PC-9 (cell line): ENCODE measurements around the gene RSL1D1.

Experiments used
- CTCF ChIP-seq: fragments of 200-600 bp; sonication (generic); conservative IDR thresholded peaks from 2 replicates; pipeline ENCODE4 v1.6.1; 2017; ENCODE audit warnings: mixed run types, antibody characterized with exemption, mild to moderate bottlenecking, moderate library complexity
- EZH2 ChIP-seq: fragments of 200-600 bp; sonication (generic); IDR thresholded peaks from 2 replicates; pipeline ENCODE4 v1.8.0; 2017; ENCODE audit warnings: antibody characterized with exemption, low read depth

GRCh38 chr16:11797166-11797956 lies 54.0 kb downstream of the RSL1D1 start, which contains the start of gene ZC3H7A:
- TF ChIP-seq CTCF (no peak; the same call in 1 of the 2 replicates), EZH2 (no peak)
